GM18858 (cell line): ENCODE data around the gene SRPX.

Source experiments
- ATAC-seq: cut with Tn5 transposase; IDR thresholded peaks from one replicate; pipeline ENCODE4 v1.9.1; 2021; ENCODE audit not compliant: unreplicated experiment

SRPX gene

GRCh38 chrX:38142610-38143009 is 78.1 kb downstream of the SRPX start:
- ATAC-seq: no peak

- no peak for ATAC-seq
Observed at GRCh38 chrX:38138900-38139299, 81.8 kb downstream of the SRPX start.

GRCh38 chrX:38138157-38138891 is 82.3 kb downstream of the SRPX start:
- no peak for ATAC-seq

- no peak for ATAC-seq
Observed at GRCh38 chrX:38129366-38129765, 91.3 kb downstream of the SRPX start.

DNA sequence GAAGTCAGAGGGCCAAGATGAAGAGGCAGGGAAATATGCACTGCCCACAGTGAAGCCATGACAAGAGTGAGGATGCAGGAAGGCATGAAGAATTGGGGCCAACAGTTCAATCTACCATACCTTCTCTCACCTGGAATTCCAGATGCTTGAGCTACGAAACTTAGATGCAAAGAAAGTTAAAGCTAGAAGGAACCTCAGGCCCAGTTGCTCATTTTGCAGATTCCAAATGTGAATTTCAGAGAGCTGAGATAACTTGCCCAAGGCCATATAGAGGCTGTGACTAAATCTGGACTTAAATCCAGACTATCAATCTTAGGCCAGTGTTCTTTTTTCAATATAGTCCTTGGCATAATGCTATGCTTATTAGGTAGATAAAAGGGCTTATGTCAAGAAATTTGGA is 92.7 kb downstream of the SRPX start:
- ATAC-seq: no peak

DNA sequence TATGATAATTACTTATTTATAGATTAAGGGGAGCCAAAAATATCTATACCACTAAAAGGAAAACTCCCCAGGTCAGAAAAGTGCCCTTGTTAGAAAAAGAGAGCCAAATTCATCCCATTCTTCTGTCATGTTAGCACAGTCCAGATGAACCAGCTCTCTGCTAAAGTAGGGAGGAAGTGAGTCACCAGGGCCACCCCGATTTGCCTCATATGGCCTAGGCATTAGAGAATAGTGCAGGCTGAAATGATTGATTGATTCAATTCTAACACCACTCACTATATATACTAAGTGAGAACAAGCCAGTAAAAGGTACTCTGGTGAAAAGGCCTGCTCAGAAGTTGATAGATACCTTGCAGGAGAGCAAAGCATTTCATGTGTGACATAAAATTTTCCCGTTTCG is 94.5 kb downstream of the SRPX start:
- no peak for ATAC-seq

DNA sequence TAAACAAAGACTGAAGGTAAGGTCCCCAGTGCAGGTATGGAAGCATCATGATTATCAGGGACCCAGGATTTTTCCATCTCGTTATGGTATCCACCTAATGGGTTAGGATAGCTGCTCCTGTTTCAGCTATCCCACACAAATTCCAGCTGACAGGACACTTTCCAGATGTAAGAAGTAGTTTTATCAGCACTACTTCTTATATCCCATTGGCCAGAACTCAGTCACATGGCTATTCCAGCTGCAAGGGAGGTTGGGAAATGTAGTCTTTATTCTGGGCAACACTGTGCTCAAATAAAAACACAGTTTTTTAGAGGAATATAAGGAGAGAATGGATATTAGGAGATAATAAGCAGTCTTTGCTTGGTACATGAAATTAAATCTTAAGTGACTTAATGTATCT is 96.7 kb downstream of the SRPX start:
- ATAC-seq: no peak

- no peak for ATAC-seq
Observed at GRCh38 chrX:38117485-38117884, 103.2 kb downstream of the SRPX start.

DNA sequence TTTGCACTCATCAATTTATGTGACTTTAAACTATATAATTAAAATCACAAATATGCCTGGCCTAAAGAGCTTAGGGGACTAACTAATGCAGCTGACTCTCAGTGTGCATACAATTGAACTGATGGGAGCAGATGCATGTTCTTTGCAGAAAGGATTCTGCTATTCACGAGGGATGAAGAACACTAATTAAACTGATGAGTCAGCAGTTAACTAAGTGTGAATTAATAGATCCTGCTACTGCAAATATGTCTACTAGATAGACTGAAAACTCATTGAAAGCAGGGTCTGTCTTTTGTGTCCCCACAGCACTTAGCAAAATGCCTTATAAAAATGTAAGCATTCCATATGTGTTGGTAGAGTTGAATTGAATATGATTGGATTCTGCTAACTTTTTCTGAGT is 104.0 kb downstream of the SRPX start:
- no peak for ATAC-seq

DNA sequence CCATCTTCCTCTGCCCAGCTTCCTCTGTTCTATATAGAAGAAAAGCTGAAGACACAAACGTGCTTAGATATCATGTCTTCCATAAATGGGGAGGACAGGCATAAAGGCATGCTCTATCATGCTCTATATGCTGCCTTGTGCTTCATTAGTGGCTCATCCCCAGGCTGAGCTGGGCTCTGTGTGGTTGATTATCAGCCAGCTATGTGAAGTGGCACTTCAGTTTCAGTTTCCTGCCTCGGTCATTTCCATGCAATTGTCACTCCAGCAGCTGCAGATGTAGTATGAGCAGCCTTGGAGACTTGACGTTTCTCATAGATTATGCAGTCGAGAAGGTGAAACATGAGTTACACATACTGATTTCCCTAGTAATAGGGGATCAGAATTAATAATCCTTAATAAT is 108.1 kb downstream of the SRPX start:
- no peak for ATAC-seq

GRCh38 chrX:38111196-38111595 is 109.5 kb downstream of the SRPX start:
- ATAC-seq: no peak

- ATAC-seq: no peak
Observed at GRCh38 chrX:38110231-38110630, 110.4 kb downstream of the SRPX start.

DNA sequence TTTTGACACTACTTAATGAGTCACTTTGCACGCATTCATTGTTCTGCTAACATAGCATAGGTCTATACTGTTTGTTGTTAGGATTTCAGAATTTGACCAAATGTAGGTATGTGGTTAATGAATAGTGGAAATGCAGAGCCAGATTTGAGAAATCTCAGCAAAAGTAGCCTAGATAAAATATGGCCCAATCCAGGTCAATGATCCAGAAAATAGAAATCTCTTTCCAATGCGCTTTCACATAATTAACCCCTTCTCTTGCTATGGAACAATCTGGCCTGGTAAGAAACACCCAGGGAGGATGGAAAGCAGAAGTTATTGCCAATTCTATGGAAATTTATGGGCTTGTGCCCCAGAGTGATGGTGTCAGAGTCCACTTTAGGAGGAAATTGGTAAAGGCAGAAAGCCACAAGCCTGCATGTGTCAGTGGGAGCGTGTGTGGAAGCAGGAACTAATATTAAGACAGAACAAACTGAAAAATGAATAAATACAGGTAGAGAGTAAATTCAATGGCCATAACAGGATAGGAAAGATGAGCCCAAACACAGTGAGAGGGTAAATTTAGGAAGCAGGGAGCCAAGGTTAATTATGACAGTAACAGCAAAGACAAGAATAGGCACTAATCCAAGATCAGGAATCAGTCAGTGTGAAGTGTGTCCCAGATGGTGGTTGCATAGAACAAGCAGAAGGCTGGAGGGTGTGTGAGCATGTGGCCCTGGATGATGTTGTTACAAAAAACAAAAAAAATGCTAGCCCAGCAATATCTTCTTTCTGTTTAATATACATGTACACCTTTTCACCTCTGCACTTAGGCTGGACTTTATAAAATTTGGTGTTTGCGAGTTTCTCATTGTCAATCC is 111.4 kb downstream of the SRPX start:
- no peak for ATAC-seq

DNA sequence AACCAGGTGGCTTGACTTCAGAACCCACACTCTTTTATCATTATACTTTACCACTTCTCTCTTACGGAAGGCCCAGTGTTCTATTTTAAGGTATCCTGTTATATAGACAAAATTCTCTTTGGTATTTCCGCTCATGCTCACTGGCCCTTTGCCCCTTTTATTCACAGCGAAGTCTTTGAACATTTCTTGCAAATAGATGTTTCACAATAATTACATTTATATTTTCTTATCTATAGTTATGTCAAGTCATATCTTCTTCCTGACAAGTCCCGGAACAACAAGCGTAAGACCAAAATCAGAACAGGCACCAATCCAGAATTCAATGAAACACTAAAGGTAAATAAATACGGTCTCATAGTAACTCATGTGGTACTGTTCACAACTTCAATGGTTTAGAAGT is 112.3 kb downstream of the SRPX start:
- ATAC-seq: no peak

DNA sequence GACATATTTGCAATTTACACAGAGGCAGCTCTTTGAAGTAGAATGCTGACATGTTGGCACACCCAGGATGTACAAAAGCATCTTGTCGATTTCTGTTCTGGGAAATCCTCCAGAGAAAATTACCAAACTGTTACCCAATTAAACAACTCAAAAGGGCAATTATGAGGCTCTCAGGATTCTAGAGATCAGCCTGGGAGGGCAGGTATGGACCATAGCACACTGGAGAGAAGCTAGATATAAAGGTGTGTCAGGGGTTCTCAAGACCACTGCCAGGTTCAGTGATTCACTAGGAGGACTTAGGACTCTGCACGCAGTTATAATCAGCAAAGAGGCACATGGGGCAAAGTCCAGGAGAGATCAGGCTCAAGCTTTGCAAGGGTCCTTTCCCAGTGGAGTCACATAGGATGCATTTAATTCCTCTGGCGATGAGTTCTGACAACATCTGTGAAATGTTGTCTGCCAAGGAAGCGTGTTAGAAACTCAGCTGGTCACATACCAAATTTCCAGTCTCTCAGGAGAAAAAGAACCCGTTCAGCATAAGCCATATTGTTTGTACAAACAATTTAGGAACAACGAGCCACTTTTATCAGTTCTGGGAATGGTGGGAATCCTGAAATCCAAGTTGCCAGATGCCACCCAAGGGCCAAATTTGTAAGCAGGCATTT is 113.5 kb downstream of the SRPX start:
- no peak for ATAC-seq

GRCh38 chrX:38105216-38105725 is 115.4 kb downstream of the SRPX start:
- no peak for ATAC-seq

- ATAC-seq: peak; percentile 65
Observed at GRCh38 chrX:38103857-38104812, 116.5 kb downstream of the SRPX start.

- no peak for ATAC-seq
Observed at GRCh38 chrX:38102875-38103274, 117.8 kb downstream of the SRPX start.

- ATAC-seq: no peak
Observed at GRCh38 chrX:38102240-38102639, 118.4 kb downstream of the SRPX start.

DNA sequence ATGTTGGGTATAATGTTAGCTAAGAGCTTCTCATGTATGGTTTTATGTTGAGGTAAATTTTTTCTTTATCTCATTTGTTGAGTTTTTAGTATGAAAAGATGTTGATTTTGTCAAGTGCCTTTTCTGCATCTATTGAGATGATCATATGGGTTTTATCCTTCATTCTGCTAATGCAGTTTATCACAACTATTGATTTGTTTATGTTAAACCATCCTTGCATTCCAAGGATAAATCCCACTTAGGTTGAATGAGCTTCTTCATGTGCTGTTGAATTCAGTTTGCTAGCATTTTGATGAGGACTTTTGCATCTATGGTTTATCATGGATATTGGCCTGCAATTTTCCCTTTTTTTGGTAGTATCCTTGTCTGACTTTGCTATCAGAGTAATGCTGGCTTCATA is 121.0 kb downstream of the SRPX start:
- ATAC-seq: no peak
